ENCODE results near the gene SYT11. TPM values are rescaled to one million over a fixed set of nuclear protein-coding genes. Genes with fewer than 3 reads are reported as not detected.
"Not testable (repeated sequence)": the region's sequence is repeated elsewhere in the genome, so short reads cannot be mapped to it uniquely, and the experiment has no call there.

SYT11 gene
- total RNA-seq, 1 donor = 48.6 TPM

GRCh38 chr1:155925506-155925905 lies 66.1 kb downstream of the SYT11 start:
- no peak overlapping the region for H3K4me3 ChIP-seq (ENCODE audit: low read depth, low read length)
- DNase-seq (ENCODE audit: low read depth) = no peak
- TF ChIP-seq CTCF (IDR thresholded peaks at IDR 0.05; ENCODE audit: insufficient read depth, low read length) = no peak

- no peak for TF ChIP-seq CTCF (IDR thresholded peaks at IDR 0.05; ENCODE audit: insufficient read depth, low read length)
These were observed 69.7 kb downstream of the SYT11 start for GRCh38 chr1:155929057-155929456.

GRCh38 chr1:155930725-155931124 lies 71.4 kb downstream of the SYT11 start:
- not testable (repeated sequence) for DNase-seq (ENCODE audit: low read depth); H3K4me3 ChIP-seq (ENCODE audit: low read depth, low read length)

More at GRCh38 chr1:155929057-155929456, 69.7 kb downstream of the SYT11 start:
- no peak overlapping the region for H3K4me3 ChIP-seq (ENCODE audit: low read depth, low read length)
- peak; percentile 46 for DNase-seq (ENCODE audit: low read depth)

DNA sequence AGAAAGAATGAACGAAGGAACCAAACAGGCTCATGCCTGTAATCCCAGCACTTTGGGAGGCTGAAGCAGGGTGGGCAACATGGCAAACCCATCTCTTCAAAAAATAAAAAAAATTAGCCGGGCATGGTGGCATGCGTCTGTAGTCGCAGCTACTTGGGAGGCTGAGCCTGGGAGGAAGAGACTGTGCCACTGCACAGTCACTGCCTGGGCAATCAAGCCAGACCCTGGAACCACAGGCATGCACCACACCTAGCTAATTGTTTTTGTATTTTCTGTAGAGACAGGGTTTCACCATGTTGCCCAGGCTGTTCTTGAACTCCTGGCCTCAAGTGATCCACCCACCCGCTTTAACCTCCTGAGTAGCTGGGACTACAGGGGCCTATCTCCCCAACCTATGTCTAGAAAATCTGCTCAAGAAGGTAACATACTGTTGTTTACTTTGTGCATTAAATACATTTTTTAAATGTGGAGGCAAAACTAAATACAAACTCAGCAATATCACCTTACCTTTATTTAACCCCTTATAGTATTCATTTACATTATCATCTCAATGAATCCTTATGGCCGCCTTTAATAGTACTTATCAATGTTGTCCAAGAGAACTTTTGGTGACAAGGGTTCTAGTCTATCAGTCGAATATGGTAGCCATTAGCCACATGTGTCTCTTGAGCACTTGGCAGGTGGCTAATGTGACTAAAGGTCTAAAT lies 72.1 kb downstream of the SYT11 start:
- peak overlapping the region; percentile 35 for H3K4me3 ChIP-seq (ENCODE audit: low read depth, low read length)
- peak; percentile 28 for DNase-seq (ENCODE audit: low read depth)
- TF ChIP-seq CTCF (IDR thresholded peaks at IDR 0.05; ENCODE audit: insufficient read depth, low read length) = no peak

DNA sequence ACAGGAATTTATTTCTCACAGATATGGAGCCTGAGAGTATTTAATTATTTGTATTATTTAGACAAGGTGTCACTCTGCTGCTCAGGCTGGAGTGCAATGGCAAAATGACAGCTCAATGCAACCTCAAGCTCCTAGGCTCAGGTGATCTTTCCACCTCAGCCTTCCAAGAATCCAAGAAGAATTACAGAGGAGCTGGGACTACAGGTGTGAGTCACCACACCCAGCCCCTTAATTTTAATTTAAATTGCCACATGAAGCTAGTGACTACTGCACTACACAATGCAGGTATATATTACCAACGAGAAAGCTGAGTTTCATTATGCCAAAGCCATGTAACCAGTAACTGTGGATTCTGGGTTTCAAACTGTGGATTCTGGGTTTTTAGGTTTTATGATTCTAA lies 72.7 kb downstream of the SYT11 start:
- peak overlapping the region; percentile 4 for H3K4me3 ChIP-seq (ENCODE audit: low read depth, low read length)
- no peak for TF ChIP-seq CTCF (IDR thresholded peaks at IDR 0.05; ENCODE audit: insufficient read depth, low read length)
- no peak for DNase-seq (ENCODE audit: low read depth)

GRCh38 chr1:155932487-155932886 lies 73.1 kb downstream of the SYT11 start:
- DNase-seq (ENCODE audit: low read depth) = peak; percentile 35
- H3K4me3 ChIP-seq (ENCODE audit: low read depth, low read length) = no peak overlapping the region
- no peak for TF ChIP-seq CTCF (IDR thresholded peaks at IDR 0.05; ENCODE audit: insufficient read depth, low read length)

DNA sequence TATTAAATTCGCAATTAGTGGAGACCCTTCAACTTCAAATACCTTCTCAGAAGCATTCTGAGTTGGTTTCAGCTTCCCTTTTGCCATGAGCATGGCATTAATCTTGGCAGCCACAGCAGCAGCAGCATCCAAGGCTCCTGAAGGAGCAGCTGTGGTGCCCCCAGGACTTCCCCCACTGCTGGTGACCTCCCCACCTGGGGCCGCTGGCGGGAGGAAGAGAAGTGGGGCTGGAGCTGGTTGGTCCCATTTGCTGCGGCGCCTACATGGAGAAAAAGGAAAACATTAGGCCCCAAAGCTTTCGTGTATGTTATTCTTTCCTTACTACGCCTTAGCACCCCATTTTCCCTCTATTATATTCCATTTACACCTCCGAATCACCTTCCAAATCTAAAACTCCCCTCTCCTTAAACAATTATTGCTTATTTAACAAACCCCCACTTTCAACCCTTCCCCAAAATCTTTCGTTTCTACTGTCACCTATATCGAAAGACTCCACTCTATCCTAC lies 74.3 kb downstream of the SYT11 start:
- peak overlapping the region; percentile 93 for H3K4me3 ChIP-seq (ENCODE audit: low read depth, low read length)
- DNase-seq (ENCODE audit: low read depth) = no peak
- TF ChIP-seq CTCF (IDR thresholded peaks at IDR 0.05; ENCODE audit: insufficient read depth, low read length) = no peak

Data from fibroblast of the aortic adventitia (primary cell).